GM12875 (cell line): ENCODE data around the gene ARL4A.

Source experiments
- H3K4me3 ChIP-seq: one replicate; pipeline ENCODE4 v1.5.1; 2011; ENCODE audit warnings: low read depth, low read length, control low read depth
- CTCF ChIP-seq: IDR thresholded peaks from 2 replicates; pipeline ENCODE4 v1.5.1; 2011; ENCODE audit warnings: low read depth, mild to moderate bottlenecking, control low read depth, inconsistent platforms, low read length, moderate library complexity, borderline replicate concordance; ENCODE audit not compliant: insufficient read depth

ARL4A gene

GRCh38 chr7:12728192-12728538 is 40.7 kb downstream of the ARL4A start:
- no peak overlapping the region for H3K4me3 ChIP-seq
- TF ChIP-seq CTCF: no peak

- no peak overlapping the region for H3K4me3 ChIP-seq
- TF ChIP-seq CTCF: no peak
Measured at GRCh38 chr7:12729112-12729511, 41.7 kb downstream of the ARL4A start.

- TF ChIP-seq CTCF: no peak
- no peak overlapping the region for H3K4me3 ChIP-seq
Measured at GRCh38 chr7:12730523-12730922, 43.1 kb downstream of the ARL4A start.

GRCh38 chr7:12731214-12731656 is 43.8 kb downstream of the ARL4A start:
- H3K4me3 ChIP-seq: no peak overlapping the region
- TF ChIP-seq CTCF: no peak

GRCh38 chr7:12731775-12732174 is 44.3 kb downstream of the ARL4A start:
- TF ChIP-seq CTCF: no peak
- no peak overlapping the region for H3K4me3 ChIP-seq

- no peak overlapping the region for H3K4me3 ChIP-seq
- TF ChIP-seq CTCF: no peak
Measured at GRCh38 chr7:12732428-12732827, 45.0 kb downstream of the ARL4A start.

- TF ChIP-seq CTCF: no peak
- no peak overlapping the region for H3K4me3 ChIP-seq
Measured at GRCh38 chr7:12735923-12736322, 48.5 kb downstream of the ARL4A start.
